ENCODE measurements around the gene HTT-AS.
A peak's percentile ranks its signal among the peaks of the same experiment; 100 is the strongest.

Gene HTT-AS

DNA sequence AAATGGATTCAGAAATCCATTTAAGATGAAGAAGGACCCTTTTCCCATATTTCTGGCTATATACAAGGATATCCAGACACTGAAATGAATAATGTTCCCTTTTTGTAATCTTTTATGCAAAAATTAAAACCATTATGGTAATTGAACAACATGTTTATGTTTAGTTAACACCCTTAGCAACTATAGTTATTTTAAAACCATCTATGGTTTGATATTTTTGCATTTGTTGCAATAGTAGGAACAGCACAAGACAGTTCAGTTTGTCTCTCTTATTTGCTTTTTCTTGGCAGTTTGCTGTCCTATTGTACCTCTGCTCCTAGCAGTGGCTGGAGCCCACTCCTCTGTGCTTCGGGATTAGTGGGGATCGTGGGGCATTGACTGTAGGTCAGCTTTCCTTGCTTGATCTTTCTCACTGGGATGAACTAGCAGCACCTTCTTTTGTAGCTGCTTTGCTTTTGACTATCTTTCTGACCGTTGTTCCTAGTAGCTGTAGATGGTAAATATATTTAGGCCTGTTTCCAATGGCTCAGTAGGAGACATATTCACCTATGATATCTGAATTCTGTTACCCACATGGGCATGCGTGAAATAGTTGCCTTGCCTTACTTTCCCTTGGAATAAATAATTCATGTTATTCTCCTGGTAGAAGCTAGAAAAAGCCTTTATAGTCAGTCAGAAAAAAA is 12.9 kb upstream of the HTT-AS start:
- no peak for DNase-seq (ENCODE audit: low read depth)

DNA sequence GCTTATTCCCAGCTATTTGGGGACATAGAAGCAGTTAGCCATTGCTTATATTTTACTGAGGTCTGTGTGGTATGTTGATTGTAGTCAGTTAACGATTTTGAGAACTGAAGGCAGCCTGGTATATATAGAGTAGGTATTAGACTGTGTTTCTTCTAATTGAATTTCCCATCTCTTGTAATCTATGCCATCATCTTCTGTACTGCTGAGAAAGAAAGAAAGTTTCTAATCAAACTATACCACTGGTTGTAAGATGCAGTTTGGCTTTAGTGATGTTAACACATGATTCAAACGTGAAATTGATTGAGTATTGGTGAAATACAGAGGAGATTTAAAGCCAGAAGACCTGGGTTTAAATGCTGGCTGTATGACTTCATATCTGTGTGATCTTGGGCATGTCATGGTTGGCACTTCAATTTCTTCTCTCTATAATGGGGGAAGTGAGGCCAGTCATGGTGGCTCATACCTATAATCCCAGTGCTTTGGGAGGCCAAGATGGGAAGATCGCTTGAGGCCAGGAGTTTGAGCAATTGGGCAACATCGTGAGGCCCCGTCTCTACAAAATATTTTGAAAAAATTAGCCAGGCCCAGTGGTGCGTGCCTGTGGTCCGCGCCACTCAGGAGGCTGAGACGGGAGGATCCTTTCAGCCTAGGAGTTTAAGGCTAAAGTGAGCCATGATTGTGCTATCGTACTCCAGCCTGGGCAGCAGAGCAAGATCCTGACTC is 11.8 kb upstream of the HTT-AS start:
- no peak for DNase-seq (ENCODE audit: low read depth)

DNA sequence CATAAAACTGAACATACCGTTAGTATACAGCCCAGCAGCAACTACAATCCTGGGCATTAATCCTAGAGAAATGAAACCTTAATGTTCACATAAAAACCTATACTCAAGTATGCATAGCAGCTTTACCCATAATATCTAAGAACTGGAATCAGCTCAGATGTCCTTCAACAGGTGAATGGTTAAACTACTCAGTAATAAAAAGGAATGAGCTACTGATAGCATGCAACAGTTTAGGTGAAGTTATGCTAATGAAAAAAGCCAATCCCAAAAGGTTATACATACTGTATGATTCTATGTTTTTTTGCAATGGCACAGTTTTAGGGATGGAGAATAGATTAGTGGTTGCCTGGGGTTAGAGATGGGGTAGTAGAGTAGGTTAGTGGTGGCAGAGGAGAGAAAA is 9.4 kb upstream of the HTT-AS start:
- DNase-seq (ENCODE audit: low read depth), result no peak

DNA sequence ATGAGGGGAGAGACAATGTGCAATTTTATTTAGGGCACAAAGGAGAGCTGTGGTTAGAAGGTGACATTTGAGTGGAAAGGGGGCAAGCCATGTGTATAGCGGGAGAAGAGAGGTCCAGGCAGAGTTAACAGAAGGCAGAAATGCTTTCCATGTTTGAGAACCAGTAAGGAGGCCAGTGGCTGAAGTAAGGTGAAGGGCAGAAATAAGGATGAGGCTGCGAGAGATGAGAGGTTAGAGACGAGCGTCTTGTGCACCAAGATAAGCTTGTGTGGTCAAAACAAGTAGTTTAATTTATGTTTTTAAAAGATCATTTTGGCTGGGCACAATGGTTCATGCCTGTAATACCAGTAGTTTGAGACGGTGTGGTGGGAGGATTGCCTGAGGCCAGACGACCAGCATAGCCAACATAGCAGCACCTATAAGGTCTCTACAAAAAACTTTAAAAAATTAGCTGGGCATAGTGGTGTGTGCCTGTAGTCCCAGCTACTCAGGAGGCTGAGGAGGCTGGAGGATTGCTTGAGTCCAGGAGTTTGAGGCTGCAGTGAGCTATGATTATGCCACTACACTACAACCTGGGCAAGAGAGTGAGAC is 8.7 kb upstream of the HTT-AS start:
- no peak for DNase-seq (ENCODE audit: low read depth)

DNA sequence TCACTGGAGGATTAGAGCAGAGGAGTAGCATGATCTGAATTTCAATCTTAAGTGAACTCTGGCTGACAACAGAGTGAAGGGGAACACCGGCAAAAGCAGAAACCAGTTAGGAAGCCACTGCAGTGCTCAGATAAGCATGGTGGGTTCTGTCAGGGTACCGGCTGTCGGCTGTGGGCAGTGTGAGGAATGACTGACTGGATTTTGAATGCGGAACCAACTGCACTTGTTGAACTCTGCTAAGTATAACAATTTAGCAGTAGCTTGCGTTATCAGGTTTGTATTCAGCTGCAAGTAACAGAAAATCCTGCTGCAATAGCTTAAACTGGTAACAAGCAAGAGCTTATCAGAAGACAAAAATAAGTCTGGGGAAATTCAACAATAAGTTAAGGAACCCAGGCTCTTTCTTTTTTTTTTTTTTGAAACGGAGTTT is 5.4 kb upstream of the HTT-AS start:
- DNase-seq (ENCODE audit: low read depth), result no peak

DNA sequence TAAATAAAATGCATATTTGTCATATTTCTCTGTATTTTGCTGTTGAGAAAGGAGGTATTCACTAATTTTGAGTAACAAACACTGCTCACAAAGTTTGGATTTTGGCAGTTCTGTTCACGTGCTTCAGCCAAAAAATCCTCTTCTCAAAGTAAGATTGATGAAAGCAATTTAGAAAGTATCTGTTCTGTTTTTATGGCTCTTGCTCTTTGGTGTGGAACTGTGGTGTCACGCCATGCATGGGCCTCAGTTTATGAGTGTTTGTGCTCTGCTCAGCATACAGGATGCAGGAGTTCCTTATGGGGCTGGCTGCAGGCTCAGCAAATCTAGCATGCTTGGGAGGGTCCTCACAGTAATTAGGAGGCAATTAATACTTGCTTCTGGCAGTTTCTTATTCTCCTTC is 3.5 kb upstream of the HTT-AS start:
- no peak for DNase-seq (ENCODE audit: low read depth)

DNA sequence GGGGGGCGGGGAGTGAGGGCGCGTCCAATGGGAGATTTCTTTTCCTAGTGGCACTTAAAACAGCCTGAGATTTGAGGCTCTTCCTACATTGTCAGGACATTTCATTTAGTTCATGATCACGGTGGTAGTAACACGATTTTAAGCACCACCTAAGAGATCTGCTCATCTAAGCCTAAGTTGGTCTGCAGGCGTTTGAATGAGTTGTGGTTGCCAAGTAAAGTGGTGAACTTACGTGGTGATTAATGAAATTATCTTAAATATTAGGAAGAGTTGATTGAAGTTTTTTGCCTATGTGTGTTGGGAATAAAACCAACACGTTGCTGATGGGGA is 1.3 kb upstream of the HTT-AS start:
- DNase-seq (ENCODE audit: low read depth), result no peak

DNA sequence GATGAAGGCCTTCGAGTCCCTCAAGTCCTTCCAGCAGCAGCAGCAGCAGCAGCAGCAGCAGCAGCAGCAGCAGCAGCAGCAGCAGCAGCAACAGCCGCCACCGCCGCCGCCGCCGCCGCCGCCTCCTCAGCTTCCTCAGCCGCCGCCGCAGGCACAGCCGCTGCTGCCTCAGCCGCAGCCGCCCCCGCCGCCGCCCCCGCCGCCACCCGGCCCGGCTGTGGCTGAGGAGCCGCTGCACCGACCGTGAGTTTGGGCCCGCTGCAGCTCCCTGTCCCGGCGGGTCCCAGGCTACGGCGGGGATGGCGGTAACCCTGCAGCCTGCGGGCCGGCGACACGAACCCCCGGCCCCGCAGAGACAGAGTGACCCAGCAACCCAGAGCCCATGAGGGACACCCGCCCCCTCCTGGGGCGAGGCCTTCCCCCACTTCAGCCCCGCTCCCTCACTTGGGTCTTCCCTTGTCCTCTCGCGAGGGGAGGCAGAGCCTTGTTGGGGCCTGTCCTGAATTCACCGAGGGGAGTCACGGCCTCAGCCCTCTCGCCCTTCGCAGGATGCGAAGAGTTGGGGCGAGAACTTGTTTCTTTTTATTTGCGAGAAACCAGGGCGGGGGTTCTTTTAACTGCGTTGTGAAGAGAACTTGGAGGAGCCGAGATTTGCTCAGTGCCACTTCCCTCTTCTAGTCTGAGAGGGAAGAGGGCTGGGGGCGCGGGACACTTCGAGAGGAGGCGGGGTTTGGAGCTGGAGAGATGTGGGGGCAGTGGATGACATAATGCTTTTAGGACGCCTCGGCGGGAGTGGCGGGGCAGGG is 711 bp upstream of the HTT-AS start:
- peak; percentile 13 for DNase-seq (ENCODE audit: low read depth)

DNA sequence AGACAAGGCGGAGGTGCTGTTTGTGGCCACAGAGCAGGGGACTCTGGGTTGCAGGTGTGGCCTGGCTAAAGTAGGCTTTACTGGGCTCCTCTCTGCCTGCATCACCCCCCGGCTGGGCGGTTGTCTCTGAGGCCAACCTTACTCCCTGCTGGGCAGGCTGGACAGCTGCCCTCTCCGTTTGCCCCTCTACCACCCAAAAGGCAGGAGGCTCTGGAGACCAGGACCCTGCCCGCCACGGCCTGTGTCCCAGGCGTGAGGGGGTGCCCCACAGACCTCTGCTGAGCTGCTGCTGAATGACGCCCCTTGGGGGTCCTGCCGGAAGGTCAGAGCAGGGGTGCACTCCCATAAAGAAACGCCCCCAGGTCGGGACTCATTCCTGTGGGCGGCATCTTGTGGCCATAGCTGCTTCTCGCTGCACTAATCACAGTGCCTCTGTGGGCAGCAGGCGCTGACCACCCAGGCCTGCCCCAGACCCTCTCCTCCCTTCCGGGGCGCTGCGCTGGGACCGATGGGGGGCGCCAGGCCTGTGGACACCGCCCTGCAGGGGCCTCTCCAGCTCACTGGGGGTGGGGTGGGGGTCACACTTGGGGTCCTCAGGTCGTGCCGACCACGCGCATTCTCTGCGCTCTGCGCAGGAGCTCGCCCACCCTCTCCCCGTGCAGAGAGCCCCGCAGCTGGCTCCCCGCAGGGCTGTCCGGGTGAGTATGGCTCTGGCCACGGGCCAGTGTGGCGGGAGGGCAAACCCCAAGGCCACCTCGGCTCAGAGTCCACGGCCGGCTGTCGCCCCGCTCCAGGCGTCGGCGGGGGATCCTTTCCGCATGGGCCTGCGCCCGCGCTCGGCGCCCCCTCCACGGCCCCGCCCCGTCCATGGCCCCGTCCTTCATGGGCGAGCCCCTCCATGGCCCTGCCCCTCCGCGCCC is 920 bp downstream of the HTT-AS start:
- DNase-seq (ENCODE audit: low read depth), result no peak

DNA sequence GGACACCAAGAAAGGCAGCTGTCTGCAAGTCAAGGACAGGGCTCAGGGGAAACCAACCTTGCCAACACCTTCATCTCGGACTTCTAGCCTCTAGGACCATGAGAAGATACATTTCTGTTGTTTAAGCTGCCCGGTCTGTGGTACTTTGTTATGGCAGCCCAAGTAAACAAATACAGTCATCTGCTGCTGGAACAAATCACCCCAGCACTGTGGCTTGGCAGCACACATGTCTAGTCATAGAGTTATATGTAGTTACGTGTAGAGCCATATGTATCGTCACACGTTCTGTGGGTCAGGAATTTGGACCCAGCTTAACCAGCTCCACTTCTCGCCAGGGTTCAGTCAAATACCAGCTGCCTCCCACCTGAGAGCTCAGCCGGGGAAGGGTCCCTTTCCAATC is 2.5 kb downstream of the HTT-AS start:
- no peak for DNase-seq (ENCODE audit: low read depth)

DNA sequence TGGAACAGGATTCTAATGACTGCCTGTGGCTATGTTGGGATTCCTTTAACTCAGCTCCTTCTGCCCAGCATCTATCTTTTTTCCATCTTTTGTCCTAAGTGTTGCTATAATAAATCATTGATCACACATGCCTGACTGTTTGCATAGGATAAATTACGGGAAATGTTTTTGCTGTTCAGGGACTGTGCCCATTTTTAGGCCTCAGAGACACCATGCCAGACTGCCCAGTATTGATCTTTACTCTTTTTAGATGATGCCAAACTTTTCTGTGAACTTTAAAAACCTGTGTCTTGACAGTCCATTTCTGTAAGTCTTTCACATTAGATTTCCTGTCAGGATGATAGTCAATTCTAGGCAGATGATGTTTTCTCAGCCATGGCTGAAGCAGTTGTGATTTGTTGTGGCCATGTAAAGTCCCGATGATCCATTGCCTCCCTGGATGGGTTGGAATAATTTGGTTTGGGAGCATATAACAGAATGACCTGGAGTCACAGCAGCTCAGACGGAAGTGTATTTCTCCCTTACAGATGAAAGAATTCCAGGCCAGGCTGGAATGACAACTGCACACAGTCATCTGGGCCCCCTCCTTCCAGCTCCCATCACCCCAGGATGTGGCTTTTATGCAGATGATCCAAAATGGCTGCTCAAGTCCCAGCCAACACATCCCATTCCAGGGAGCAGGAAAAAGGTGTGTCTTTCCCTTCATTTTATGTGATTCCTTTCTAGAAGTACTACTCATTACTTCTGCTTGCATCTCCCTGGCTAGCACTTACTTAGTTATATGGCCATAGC is 3.4 kb downstream of the HTT-AS start:
- DNase-seq (ENCODE audit: low read depth), result no peak

DNA sequence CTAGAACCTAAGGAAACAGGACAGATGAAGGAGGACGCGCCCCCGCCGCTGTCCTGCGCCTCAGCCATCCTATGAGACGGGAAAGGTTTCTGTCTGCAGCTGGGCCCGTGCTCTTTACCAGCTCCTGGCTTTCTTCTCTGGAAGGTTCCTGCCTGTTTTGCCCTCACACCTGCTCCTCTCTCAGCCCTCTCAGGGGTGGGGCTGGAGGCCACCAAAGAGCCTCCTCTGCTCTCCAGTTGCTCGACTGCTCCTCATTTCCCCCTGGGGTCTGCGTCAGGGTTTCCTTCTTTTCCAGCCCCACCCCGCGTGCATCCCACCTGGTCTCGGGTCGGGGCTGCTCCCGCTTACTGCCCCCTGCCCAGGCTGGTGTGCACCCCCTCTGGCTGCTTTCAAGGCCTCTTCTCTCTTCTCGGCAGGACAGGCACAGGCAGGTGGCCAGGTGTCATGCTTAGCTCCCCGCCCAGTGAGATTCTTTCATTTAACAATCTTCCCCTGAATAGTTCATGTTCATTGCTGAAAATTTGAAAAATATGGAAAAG is 4.6 kb downstream of the HTT-AS start:
- DNase-seq (ENCODE audit: low read depth), result no peak

DNA sequence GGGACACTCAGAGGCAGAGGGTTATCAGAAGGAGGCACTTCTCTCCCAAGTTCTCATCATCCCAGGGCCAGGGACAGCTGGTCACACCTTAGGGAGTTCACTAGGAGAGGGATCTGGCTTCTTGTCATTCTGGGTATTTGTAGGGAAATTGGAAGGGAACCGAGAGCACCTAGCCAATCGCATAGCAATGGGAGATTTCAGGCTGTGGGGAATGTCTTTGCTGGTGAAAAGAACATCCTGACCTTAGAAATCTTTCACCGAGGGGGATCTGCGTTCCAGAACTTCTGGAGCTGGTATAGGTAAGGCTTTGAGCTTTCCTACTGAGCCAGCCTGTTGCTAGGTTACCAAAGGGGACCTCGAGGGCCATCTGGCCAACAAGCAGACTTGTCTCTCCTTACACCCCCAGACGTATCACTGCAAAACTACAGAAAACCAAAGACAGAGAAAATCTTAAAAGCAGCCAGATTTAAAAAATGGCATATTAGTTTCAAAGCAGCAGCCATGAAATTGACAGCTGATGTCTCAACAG is 6.8 kb downstream of the HTT-AS start:
- DNase-seq (ENCODE audit: low read depth), result no peak

DNA sequence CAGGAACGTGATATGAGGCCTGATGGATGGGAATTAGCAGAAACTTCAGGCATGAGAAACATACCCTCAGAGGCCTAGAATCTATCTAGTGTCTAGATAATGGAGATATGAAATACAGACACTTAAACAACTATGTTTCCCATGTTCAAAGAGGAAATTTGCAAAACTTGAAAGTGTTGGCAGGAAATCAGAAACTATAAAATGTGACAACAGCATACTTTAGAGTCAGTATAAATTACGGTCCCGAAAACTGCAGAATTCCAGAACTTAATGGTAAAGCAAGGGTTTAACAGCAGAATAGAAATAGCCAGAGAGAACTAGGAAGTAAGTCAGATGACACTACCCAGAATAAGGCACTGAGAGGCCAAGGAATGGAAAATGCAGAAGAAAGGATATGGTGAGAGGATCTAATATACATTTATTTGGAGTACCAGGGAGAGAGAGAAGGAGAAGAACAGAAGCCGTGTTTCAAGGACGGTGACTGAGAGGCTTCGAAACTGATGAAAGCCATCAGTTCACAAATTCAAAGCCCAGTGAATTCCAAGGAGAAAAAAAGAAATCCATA is 7.4 kb downstream of the HTT-AS start:
- no peak for DNase-seq (ENCODE audit: low read depth)

DNA sequence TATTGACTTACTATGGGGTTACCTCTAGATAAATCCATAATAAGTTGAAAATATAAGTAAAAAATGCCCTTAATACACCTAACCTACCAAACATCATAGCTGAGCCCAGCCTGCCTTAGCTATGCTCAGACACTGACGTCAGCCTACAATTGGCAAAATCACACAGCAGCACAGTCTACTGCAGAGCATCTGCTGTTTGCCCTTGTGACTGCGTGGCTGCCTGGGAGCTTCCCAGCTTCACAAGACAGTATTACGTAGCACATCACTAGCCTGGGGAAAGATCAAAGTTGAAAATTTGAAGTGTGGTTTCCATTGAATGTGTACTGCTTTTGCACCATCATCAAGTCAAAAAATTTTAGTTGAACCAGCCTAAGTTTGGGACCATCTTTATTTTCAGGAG is 8.8 kb downstream of the HTT-AS start:
- DNase-seq (ENCODE audit: low read depth), result no peak

DNA sequence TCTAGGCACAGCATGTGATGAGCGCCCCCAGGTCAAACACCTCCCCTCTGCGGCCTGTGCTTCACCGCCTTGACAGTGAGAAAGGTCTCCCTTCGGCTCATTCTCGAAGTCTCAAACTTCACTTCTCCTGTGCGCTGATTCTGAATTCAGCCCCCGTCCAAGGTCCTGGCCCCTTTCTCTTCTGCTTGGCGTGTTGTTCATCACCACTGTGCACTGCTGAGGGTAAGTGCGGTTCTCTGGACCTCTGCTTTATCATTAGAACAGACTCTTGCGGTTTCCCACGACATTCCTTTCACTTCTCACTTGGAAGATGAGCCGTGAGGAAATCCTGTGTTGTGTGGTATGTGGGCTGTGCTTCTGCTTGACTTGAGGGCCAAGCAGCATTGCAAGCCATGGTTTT is 11.9 kb downstream of the HTT-AS start:
- no peak for DNase-seq (ENCODE audit: low read depth)

DNA sequence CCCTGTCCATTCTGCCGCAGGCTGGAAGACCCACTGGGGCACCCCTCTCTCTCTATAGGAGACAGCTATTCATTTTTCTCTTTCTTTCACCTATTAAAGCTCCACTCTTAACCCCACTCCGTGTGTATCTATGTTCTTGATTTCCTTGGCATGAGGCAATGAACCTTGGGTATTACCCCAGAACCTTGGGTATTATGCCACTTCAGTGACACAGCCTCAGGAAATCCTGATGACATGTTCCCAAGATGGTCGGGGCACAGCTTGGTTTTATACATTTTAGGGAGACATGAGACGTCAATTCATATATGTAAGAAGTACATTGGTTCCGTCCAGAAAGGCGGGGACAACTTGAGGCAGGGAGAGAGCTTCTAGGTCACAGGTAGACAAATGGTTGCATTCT is 13.4 kb downstream of the HTT-AS start:
- no peak for DNase-seq (ENCODE audit: low read depth)

DNA sequence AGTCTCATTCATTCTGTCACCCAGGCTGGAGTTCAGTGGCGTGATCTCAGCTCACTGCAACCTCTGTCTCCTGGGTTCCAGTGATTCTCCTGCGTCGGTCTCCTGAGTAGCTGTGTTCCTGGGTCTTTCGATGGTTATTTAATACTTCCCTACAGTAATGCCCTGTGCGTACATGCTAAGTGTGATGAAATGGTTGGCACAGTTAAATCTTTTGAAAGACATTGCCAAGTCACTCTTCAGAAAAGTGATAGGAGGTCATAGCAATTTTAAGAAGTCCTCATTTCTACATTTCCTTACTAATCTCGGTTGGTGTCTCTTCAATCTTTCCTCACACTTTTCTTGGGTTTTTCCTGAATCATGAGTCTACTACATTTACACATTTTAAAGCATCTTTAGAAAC is 14.4 kb downstream of the HTT-AS start:
- DNase-seq (ENCODE audit: low read depth), result no peak

DNA sequence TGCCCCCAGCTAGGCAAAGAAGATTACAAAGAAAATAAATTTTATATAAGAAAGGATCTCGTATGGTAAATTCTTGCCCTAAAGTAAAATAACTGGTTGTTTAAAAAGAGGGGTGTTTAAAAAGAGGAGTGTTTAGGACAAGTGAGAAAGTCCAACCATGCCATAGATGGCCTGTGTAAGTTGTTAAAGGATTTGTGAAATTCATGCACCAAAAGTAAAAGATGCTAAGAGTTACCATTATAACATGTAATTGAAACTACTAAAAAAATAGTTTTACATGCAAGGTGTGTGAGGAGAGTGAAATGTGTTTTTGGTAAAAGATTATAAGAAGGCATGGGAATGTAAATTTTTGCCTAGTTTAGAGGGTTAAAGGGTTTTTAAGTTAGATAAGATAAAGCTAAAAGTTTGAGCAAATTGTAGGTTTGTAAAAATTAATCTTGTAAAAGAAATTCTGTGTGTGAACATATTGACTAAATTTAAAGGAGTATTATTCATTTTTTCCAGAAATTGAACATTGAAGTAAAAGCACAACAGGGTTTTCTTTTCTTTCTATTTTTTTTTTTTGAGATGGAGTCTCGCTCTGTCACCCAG is 20.1 kb downstream of the HTT-AS start:
- no peak for DNase-seq (ENCODE audit: low read depth)
